H9 (cell line): Measurements from ENCODE around the gene PDZK1. TPM values are rescaled to one million over a fixed set of nuclear protein-coding genes. Genes with fewer than 3 reads are reported as not detected.

Source experiments
- DNase-seq: peaks from one replicate; pipeline ENCODE4 v3.0.0-alpha.2; 2017
- H2AFZ ChIP-seq: one replicate; pipeline ENCODE4 v1.6.1; 2013; ENCODE audit warnings: mild to moderate bottlenecking, low read length, control low read depth, moderate library complexity
- H2AK5ac ChIP-seq: 2 replicates; pipeline ENCODE4 v1.6.1; 2013; ENCODE audit warnings: low read length, control low read depth, mixed read lengths; ENCODE audit not compliant: insufficient read length
- H2BK120ac ChIP-seq: one replicate; pipeline ENCODE4 v1.6.1; 2013; ENCODE audit warnings: low read depth, mild to moderate bottlenecking, low read length, control low read depth, inconsistent platforms; ENCODE audit not compliant: poor library complexity, severe bottlenecking
- H2BK12ac ChIP-seq: 2 replicates; pipeline ENCODE4 v1.6.1; 2013; ENCODE audit warnings: low read length, control low read depth, mixed read lengths, low read depth; ENCODE audit not compliant: insufficient read length
- H2BK15ac ChIP-seq: 2 replicates; pipeline ENCODE4 v1.6.1; 2013; ENCODE audit warnings: low read depth, low read length, control low read depth
- H2BK20ac ChIP-seq: one replicate; pipeline ENCODE4 v1.6.1; 2013; ENCODE audit warnings: low read depth, mild to moderate bottlenecking, low read length, control low read depth, inconsistent platforms; ENCODE audit not compliant: poor library complexity, severe bottlenecking
- H2BK5ac ChIP-seq: 2 replicates; pipeline ENCODE4 v1.6.1; 2013; ENCODE audit warnings: low read length, control low read depth, mixed read lengths; ENCODE audit not compliant: insufficient read length
- H3K14ac ChIP-seq: 2 replicates; pipeline ENCODE4 v1.6.1; 2013; ENCODE audit warnings: low read length, control low read depth; ENCODE audit not compliant: insufficient read depth
- H3K18ac ChIP-seq: 2 replicates; pipeline ENCODE4 v1.6.1; 2013; ENCODE audit warnings: low read depth, mild to moderate bottlenecking, mixed read lengths, low read length, control low read depth; ENCODE audit not compliant: insufficient read length
- H3K23ac ChIP-seq: 2 replicates; pipeline ENCODE4 v1.6.1; 2013; ENCODE audit warnings: low read length, control low read depth, mixed read lengths, low read depth; ENCODE audit not compliant: insufficient read length
- H3K23me2 ChIP-seq: 2 replicates; pipeline ENCODE4 v1.6.1; 2013; ENCODE audit warnings: low read depth, mild to moderate bottlenecking, mixed read lengths, low read length, control low read depth; ENCODE audit not compliant: insufficient read length, poor library complexity, severe bottlenecking
- H3K27ac ChIP-seq: 2 replicates; pipeline ENCODE4 v1.5.1; 2013; ENCODE audit warnings: low read length, control low read depth, mixed read lengths, low read depth; ENCODE audit not compliant: insufficient read length
- H3K27me3 ChIP-seq: 2 replicates; pipeline ENCODE4 v1.6.1; 2013; ENCODE audit warnings: low read length, control low read depth, inconsistent platforms; ENCODE audit not compliant: insufficient read depth
- H3K4ac ChIP-seq: 2 replicates; pipeline ENCODE4 v1.6.1; 2013; ENCODE audit warnings: low read depth, mild to moderate bottlenecking, control low read depth, inconsistent platforms, low read length, moderate library complexity
- H3K4me1 ChIP-seq: 2 replicates; pipeline ENCODE4 v1.6.1; 2013; ENCODE audit warnings: low read length, control low read depth, inconsistent platforms; ENCODE audit not compliant: insufficient read depth
- H3K4me2 ChIP-seq: 2 replicates; pipeline ENCODE4 v1.6.1; 2013; ENCODE audit warnings: low read length, control low read depth, mixed read lengths; ENCODE audit not compliant: insufficient read length, insufficient read depth
- H3K56ac ChIP-seq: 2 replicates; pipeline ENCODE4 v1.6.1; 2013; ENCODE audit warnings: low read depth, mild to moderate bottlenecking, mixed read lengths, low read length, control low read depth; ENCODE audit not compliant: insufficient read length
- H3K79me1 ChIP-seq: 2 replicates; pipeline ENCODE4 v1.6.1; 2013; ENCODE audit warnings: low read depth, mild to moderate bottlenecking, moderate library complexity, low read length, control low read depth, inconsistent platforms; ENCODE audit not compliant: insufficient read depth, poor library complexity, severe bottlenecking
- H3K79me2 ChIP-seq: 2 replicates; pipeline ENCODE4 v1.6.1; 2013; ENCODE audit warnings: low read length, control low read depth, inconsistent platforms; ENCODE audit not compliant: insufficient read depth
- H3K9ac ChIP-seq: 2 replicates; pipeline ENCODE4 v1.6.1; 2013; ENCODE audit warnings: low read length, control low read depth, mixed read lengths; ENCODE audit not compliant: insufficient read length; ENCODE audit errors: extremely low read depth
- H3K9me3 ChIP-seq: one replicate; pipeline ENCODE4 v1.6.1; 2013; ENCODE audit warnings: low read depth, low read length, inconsistent platforms; ENCODE audit not compliant: control insufficient read depth
- H3T11ph ChIP-seq: one replicate; pipeline ENCODE4 v1.6.1; 2013; ENCODE audit warnings: mild to moderate bottlenecking, low read length, control low read depth, inconsistent platforms
- H4K20me1 ChIP-seq: one replicate; pipeline ENCODE4 v1.6.1; 2013; ENCODE audit not compliant: control insufficient read depth, insufficient read length, insufficient read depth
- H4K5ac ChIP-seq: 2 replicates; pipeline ENCODE4 v1.6.1; 2013; ENCODE audit warnings: low read depth, mild to moderate bottlenecking, mixed read lengths, low read length, control low read depth; ENCODE audit not compliant: insufficient read length
- H4K8ac ChIP-seq: replicated peaks from 2 replicates; pipeline ENCODE4 v1.6.1; 2013; ENCODE audit warnings: low read length, control low read depth, mixed read lengths, low read depth; ENCODE audit not compliant: insufficient read length
- H4K91ac ChIP-seq: 2 replicates; pipeline ENCODE4 v1.6.1; 2013; ENCODE audit warnings: low read depth, mild to moderate bottlenecking, moderate library complexity, mixed read lengths, low read length, control low read depth; ENCODE audit not compliant: insufficient read length
- H3K27ac Mint-ChIP-seq, 3 experiments: 2 replicates in 2 of 3; 3 replicates in 1 of 3; pipeline ENCODE4 v1.8.0; 2020 to 2021; ENCODE audit warnings: mixed read lengths in 3 of 3, mild to moderate bottlenecking in 1 of 3, moderate library complexity in 1 of 3
- H3K27me3 Mint-ChIP-seq: 2 replicates; pipeline ENCODE4 v1.8.0; 2021; ENCODE audit warnings: low read depth, mild to moderate bottlenecking, moderate library complexity, mixed read lengths
- H3K36me3 Mint-ChIP-seq, 3 experiments: 2 replicates in 2 of 3; 3 replicates in 1 of 3; pipeline ENCODE4 v1.8.0; 2020 to 2021; ENCODE audit warnings: low read depth in 3 of 3, mixed read lengths in 3 of 3; ENCODE audit not compliant: insufficient read depth in 1 of 3
- H3K4me1 Mint-ChIP-seq, 2 experiments: 2 replicates each; pipeline ENCODE4 v1.8.0; 2020; ENCODE audit warnings: mixed read lengths in 2 of 2
- H3K4me3 Mint-ChIP-seq, 2 experiments: 2 replicates in 1 of 2; 3 replicates in 1 of 2; pipeline ENCODE4 v1.8.0; 2020 to 2021; ENCODE audit warnings: mild to moderate bottlenecking in 2 of 2, mixed read lengths in 2 of 2, moderate library complexity in 1 of 2
- H3K9me3 Mint-ChIP-seq, 2 experiments: 2 replicates in 1 of 2; 3 replicates in 1 of 2; pipeline ENCODE4 v1.8.0; 2020; ENCODE audit warnings: mild to moderate bottlenecking in 2 of 2, mixed read lengths in 2 of 2, moderate library complexity in 1 of 2
- WGBS: extraction: QIAGEN DNeasy Blood & Tissue Kit; methylation state at CpG from one replicate; pipeline ENCODE4 v1.1.7; 2013; ENCODE audit warnings: missing lambda C conversion rate, low lambda C conversion rate, mixed read lengths; ENCODE audit not compliant: insufficient read length; ENCODE audit errors: extremely low coverage; 5-methylcytosine and 5-hydroxymethylcytosine counted together
- total RNA-seq: library from RNA; stranded (reverse); gene quantifications from 2 replicates; pipeline ENCODE4 v1.2.1, GENCODE V29; 2021
- TF ChIP-seq, protein P1 (sequence below): fragments of 200-600 bp; sonication (generic); conservative IDR thresholded peaks from 3 replicates; pipeline ENCODE4 v1.8.0; 2021; ENCODE audit warnings: antibody characterized with exemption, mild to moderate bottlenecking

PDZK1 gene
- total RNA-seq, 1 experiment from 2014 or later, result not detected

DNA sequence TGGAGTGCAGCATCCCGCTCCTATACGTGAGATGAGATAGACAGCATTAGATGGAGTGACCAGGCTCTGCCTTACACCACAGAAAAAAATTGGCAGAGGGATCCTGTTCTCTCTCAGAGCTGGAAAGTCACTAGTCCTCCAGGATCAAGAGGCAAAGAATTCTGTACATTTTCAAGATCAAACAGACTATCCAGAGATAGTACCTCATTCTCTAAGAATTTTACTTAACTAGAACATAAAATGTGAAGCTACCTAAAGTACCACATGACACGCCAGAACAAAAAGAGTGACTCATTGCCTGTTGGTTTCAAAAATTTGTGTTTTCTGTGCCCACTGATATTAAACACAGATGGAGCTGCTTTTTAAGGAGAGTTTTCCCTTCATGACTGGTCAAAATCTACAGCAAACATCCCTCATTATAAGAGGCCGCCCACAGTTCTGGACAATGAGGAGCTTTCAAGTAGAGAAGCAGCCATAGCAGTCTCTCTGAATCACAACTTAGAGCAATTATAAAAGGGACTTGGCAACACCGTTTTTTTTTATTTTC lies 44.4 kb upstream of the PDZK1 start:
- no peak overlapping the region for H2AFZ ChIP-seq
- H3K4me1 Mint-ChIP-seq, result no peaks in the 10 kb centered on the region
- H4K20me1 ChIP-seq, result no peaks in the 10 kb centered on the region
- no peaks in the 10 kb centered on the region for H3K79me2 ChIP-seq
- no peak overlapping the region for H3T11ph ChIP-seq
- H2AK5ac ChIP-seq, result no peak overlapping the region
- H2BK20ac ChIP-seq, result no peak overlapping the region
- no peak overlapping the region for H4K91ac ChIP-seq
- TF ChIP-seq, protein P1, sequence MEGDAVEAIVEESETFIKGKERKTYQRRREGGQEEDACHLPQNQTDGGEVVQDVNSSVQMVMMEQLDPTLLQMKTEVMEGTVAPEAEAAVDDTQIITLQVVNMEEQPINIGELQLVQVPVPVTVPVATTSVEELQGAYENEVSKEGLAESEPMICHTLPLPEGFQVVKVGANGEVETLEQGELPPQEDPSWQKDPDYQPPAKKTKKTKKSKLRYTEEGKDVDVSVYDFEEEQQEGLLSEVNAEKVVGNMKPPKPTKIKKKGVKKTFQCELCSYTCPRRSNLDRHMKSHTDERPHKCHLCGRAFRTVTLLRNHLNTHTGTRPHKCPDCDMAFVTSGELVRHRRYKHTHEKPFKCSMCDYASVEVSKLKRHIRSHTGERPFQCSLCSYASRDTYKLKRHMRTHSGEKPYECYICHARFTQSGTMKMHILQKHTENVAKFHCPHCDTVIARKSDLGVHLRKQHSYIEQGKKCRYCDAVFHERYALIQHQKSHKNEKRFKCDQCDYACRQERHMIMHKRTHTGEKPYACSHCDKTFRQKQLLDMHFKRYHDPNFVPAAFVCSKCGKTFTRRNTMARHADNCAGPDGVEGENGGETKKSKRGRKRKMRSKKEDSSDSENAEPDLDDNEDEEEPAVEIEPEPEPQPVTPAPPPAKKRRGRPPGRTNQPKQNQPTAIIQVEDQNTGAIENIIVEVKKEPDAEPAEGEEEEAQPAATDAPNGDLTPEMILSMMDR, result no peak
- no peak overlapping the region for H3K9ac ChIP-seq
- DNase-seq, result no peak
- no peak overlapping the region for H4K5ac ChIP-seq
- H3K14ac ChIP-seq, result no peak overlapping the region
- H4K8ac ChIP-seq, result no peak overlapping the region
- H3K23me2 ChIP-seq, result no peaks in the 10 kb centered on the region
- H3K9me3 Mint-ChIP-seq, result no peaks in the 10 kb centered on the region
- no peak overlapping the region for H2BK5ac ChIP-seq
- peaks cover 8 to 21% (median 16%) of the 10 kb centered on the region in 3 experiments; a peak in 6 of 7 replicates for H3K36me3 Mint-ChIP-seq
- H3K4ac ChIP-seq, result no peak overlapping the region
- H3K79me1 ChIP-seq, result no peaks in the 10 kb centered on the region
- no peak overlapping the region for H3K18ac ChIP-seq
- H3K9me3 ChIP-seq, result no peaks in the 10 kb centered on the region
- no peak overlapping the region for H3K27ac ChIP-seq
- H3K27me3 Mint-ChIP-seq, result no peaks in the 10 kb centered on the region
- H2BK12ac ChIP-seq, result no peak overlapping the region
- no peak overlapping the region for H2BK15ac ChIP-seq
- no peak overlapping the region; a peak in 1 of 7 replicates for H3K27ac Mint-ChIP-seq
- H3K4me3 Mint-ChIP-seq, result no peak overlapping the region
- H3K23ac ChIP-seq, result no peak overlapping the region
- WGBS, result no CpG with 5 or more reads among the region's 5 CpGs
- no peaks in the 10 kb centered on the region for H3K4me1 ChIP-seq
- no peaks in the 10 kb centered on the region for H3K27me3 ChIP-seq
- no peak overlapping the region for H2BK120ac ChIP-seq
- H3K4me2 ChIP-seq, result no peak overlapping the region
- H3K56ac ChIP-seq, result no peak overlapping the region
